Muscle layer of duodenum (tissue), 2 donors: ENCODE data around the gene TENT4A.
"Not testable (repeated sequence)": the region's sequence is repeated elsewhere in the genome, so short reads cannot be mapped to it uniquely, and the experiment has no call there.

Experiments
- H3K27ac ChIP-seq: one replicate; pipeline ENCODE4 v1.7.0; 2013; ENCODE audit warnings: mild to moderate bottlenecking, low read length
- H3K27me3 ChIP-seq: one replicate; pipeline ENCODE4 v1.7.0; 2013; ENCODE audit warnings: low read depth, mild to moderate bottlenecking, control low read depth, low read length
- H3K36me3 ChIP-seq, 2 donors: one replicate each; pipeline ENCODE4 v1.7.0; 2013; ENCODE audit warnings: low read length in 2 of 2, control low read depth in 1 of 2, mild to moderate bottlenecking in 1 of 2; ENCODE audit not compliant: insufficient read depth in 2 of 2, control insufficient read depth in 1 of 2
- H3K4me1 ChIP-seq, 2 donors: one replicate each; pipeline ENCODE4 v1.7.0; 2013; ENCODE audit warnings: low read length in 2 of 2, mild to moderate bottlenecking in 2 of 2, control low read depth in 1 of 2, moderate library complexity in 1 of 2; ENCODE audit not compliant: insufficient read depth in 2 of 2, control insufficient read depth in 1 of 2
- H3K4me3 ChIP-seq, 2 donors: one replicate each; pipeline ENCODE4 v1.7.0; 2013; ENCODE audit warnings: low read length in 2 of 2, low read depth in 1 of 2, mild to moderate bottlenecking in 1 of 2
- H3K9me3 ChIP-seq, 2 donors: one replicate each; pipeline ENCODE4 v1.7.0; 2013; ENCODE audit warnings: low read length in 2 of 2, control low read depth in 1 of 2, mild to moderate bottlenecking in 1 of 2; ENCODE audit not compliant: control insufficient read depth in 1 of 2
- donor health status: healthy.

Gene TENT4A

DNA sequence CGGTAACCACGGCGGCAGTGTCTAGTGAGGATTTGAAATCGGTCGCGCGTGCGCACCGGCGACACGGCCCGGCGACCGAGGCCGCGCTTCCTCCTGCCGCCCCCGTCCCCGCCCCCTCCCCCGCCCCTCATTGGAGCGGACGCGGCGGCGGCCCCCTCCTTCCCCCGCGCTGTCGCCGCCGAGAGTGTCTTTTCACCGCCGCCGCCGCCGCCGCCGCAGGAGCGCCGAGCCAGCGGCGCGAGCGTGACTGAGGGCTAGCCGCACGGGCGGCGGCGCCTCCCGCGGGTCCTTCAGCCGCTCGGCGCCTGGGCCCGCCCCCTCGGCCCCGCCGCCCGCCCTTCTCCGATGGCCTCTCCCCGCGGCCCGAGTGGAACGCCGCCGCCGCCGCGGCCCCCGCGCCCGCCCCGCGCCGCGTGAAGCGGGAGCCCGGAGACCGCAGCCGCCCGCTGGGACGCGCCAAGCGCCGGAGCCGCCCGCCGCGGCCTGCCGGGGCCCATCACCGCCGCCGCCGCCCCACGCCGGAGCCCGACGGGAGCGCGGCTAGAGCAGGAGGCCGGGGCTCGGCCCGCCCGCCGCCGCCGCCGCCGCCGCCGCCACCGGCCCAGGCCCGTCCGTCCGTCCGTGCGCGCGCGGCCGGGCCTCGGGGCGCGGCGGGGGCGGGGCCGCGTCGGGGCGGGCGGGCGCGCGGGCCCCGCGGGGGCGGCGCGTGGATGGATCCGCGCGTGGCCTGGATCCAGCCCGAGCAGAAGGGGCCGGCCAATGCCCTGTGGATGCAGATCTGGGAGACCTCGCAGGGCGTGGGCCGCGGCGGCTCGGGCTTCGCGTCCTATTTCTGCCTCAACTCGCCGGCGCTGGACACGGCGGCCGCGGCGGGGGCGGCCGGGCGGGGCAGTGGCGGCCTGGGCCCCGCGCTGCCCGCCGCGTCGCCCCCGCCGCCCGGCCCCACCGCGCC is at the start of gene TENT4A:
Gene TENT4A, plus strand, starts transcription at position 159 of the 952 bp plus-strand sequence. Its CDS starts 552 bp downstream, at position 711.
- H3K4me1 ChIP-seq, result peaks cover 26 to 43% of the 10 kb centered on the region in 2 donors
- H3K4me3 ChIP-seq, result peak within 1 kb of the TSS; percentile 72 to 80
- H3K9me3 ChIP-seq, result no peaks in the 10 kb centered on the region
- H3K36me3 ChIP-seq, result peaks cover 0 to 5% of the 10 kb centered on the region in 2 donors
- H3K27ac ChIP-seq, result peak within 1 kb of the TSS; percentile 83
- no peaks in the 10 kb centered on the region for H3K27me3 ChIP-seq

GRCh38 chr5:6666762-6667161 is 46.5 kb upstream of the TENT4A start:
- H3K4me1 ChIP-seq, result no peaks in the 10 kb centered on the region
- peaks cover 0 to 35% of the 10 kb centered on the region in 2 donors for H3K36me3 ChIP-seq
- H3K27me3 ChIP-seq, result no peaks in the 10 kb centered on the region
- H3K4me3 ChIP-seq, result no peak overlapping the region
- H3K27ac ChIP-seq, result no peak overlapping the region
- no peaks in the 10 kb centered on the region for H3K9me3 ChIP-seq

- H3K4me1 ChIP-seq, result no peaks in the 10 kb centered on the region
- no peaks in the 10 kb centered on the region for H3K27me3 ChIP-seq
- peaks cover 0 to 31% of the 10 kb centered on the region in 2 donors for H3K36me3 ChIP-seq
- no peaks in the 10 kb centered on the region for H3K9me3 ChIP-seq
- no peak overlapping the region for H3K27ac ChIP-seq
- no peak overlapping the region for H3K4me3 ChIP-seq
Measured at GRCh38 chr5:6667648-6668047, 45.6 kb upstream of the TENT4A start.

DNA sequence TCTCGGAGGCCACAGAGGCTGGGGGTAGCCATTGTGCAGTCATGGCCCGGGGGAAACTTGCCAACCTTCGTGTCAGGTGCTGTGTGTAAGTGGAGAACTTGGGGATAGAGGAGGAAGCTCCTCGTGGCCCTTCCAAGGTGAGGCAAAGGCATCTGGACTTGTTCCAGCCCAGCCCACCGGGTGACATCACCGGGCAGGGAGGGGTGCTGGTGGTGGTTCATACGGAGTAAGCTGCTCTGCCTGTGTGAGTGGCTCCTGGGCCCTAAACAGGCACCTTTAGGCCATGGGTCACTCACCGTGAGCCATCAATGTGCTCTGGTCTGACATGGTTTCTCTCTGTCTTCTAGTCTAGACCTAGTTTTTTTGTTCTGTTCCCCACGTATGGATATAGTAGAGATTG is 44.5 kb upstream of the TENT4A start:
- H3K36me3 ChIP-seq, result peaks cover 0 to 25% of the 10 kb centered on the region in 2 donors
- not testable (repeated sequence) for H3K27ac ChIP-seq, H3K4me3 ChIP-seq, H3K4me1 ChIP-seq, H3K9me3 ChIP-seq, H3K27me3 ChIP-seq

DNA sequence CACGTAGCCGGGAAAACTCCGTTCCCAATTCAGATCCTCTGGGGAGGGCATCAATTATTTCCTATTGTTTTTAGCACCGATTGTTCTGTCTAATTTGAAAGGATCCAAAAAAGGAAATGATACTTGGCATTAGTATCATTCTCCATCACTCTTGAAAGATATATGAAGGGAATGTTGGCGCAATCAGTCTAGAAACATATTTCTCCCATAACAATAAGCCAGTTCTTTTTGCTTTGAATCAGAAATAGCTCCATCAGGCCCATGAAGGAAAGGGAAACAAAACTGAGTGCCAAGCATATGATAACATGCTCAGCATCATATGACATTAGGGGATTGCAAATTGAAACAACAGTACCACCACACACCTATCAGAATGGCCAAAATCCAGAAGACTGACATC is 40.2 kb upstream of the TENT4A start:
- no peaks in the 10 kb centered on the region for H3K4me1 ChIP-seq
- no peaks in the 10 kb centered on the region for H3K27me3 ChIP-seq

GRCh38 chr5:6673963-6674362 is 39.3 kb upstream of the TENT4A start:
- no peak overlapping the region for H3K27ac ChIP-seq
- no peak overlapping the region for H3K4me3 ChIP-seq
- H3K9me3 ChIP-seq, result peaks cover 4 to 7% of the 10 kb centered on the region in 2 donors
- H3K36me3 ChIP-seq, result peaks cover 0 to 12% of the 10 kb centered on the region in 2 donors
- H3K27me3 ChIP-seq, result no peaks in the 10 kb centered on the region
- no peaks in the 10 kb centered on the region for H3K4me1 ChIP-seq

More for the DNA sequence above, 40.2 kb upstream of the TENT4A start:
- H3K36me3 ChIP-seq, result peaks cover 0 to 18% of the 10 kb centered on the region in 2 donors
- H3K4me3 ChIP-seq, result no peak overlapping the region
- no peak overlapping the region for H3K27ac ChIP-seq
- peaks cover 4 to 7% of the 10 kb centered on the region in 2 donors for H3K9me3 ChIP-seq

DNA sequence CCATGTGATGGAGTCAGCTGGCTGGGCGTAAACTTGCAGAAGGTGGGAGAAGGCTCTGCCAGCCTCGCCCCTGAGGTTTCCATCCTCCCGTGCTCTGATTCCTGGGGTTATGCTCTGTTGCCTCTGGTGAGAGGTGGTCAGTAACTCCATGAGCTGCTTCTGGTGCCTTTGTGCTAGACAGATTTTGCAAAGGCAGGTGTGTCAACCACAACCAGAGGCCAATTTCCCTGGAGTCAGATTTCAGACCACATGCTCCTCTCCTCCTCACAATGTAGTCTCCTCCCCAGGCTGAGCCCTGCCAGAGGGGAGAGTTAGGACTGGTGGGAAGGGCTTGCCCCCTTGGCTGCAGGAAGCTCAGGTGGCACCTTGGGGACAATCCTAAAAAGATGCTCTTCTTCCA is 38.8 kb upstream of the TENT4A start:
- no peaks in the 10 kb centered on the region for H3K4me1 ChIP-seq
- peaks cover 4 to 7% of the 10 kb centered on the region in 2 donors for H3K9me3 ChIP-seq
- no peak overlapping the region for H3K4me3 ChIP-seq
- H3K36me3 ChIP-seq, result peaks cover 0 to 12% of the 10 kb centered on the region in 2 donors
- no peak overlapping the region for H3K27ac ChIP-seq
- H3K27me3 ChIP-seq, result no peaks in the 10 kb centered on the region

DNA sequence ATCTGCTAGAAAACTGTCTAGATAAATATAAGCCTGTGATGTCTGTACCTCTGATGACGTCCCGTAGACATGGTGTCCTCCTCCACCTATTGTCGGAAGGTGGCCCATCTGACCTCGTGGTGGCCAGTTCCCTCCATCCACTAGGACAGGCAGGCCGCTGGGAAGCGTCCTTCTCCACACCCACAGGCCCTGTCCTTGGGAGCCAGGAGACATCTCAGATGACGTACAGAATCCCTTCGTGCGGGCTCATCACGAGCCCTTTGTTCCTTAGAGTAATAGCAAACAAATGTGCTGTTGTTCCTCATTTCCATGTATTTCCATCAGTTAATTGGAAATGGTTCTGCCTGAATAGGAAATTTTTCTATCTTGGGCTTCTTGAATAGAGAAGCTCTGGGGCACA is 38.3 kb upstream of the TENT4A start:
- Histone ChIP-seq H3K4me3 (no peak overlapping the region), H3K36me3 (peaks cover 0 to 8% of the 10 kb centered on the region in 2 donors), H3K9me3 (peaks cover 4 to 7% of the 10 kb centered on the region in 2 donors), H3K27me3 (no peaks in the 10 kb centered on the region), H3K27ac (no peak overlapping the region), H3K4me1 (no peaks in the 10 kb centered on the region)

DNA sequence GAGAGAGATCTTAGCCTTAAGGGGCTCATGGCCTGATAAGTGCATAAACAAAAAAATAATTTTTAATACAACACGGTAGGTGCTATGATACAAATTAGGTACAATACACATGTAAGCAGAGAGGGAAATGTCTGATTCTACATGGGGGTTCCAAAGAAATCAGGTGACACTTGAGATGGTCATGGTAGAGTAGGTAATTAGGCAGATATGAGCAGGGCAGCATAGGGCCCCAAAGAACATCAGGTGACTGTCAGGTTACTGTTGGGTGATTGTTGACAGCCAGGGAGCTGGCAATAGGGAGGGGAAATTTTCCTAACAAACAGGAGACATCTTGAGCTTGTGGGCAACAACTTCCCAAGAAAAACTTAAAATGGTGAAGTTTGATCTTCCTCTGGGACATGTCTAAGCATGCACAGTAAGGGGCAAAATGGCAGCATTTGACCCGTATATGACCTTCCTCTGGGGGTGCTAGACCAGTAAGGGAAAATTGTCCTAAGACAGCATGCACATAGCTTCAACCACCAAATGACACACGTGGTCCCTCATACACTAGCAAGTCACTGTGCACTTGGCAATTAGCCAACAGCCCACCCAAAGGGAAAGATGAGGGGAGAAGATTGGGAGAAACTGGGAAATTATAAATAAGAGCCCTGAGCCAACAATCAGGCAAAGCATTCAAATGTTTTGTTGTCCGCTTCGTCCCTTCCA is 37.3 kb upstream of the TENT4A start:
- H3K27ac ChIP-seq, result no peak overlapping the region
- no peak overlapping the region for H3K4me3 ChIP-seq
- H3K4me1 ChIP-seq, result no peaks in the 10 kb centered on the region
- H3K27me3 ChIP-seq, result no peaks in the 10 kb centered on the region
- H3K9me3 ChIP-seq, result peaks cover 4 to 7% of the 10 kb centered on the region in 2 donors
- no peaks in the 10 kb centered on the region for H3K36me3 ChIP-seq

- no peaks in the 10 kb centered on the region for H3K27me3 ChIP-seq
- no peak overlapping the region for H3K4me3 ChIP-seq
- no peaks in the 10 kb centered on the region for H3K36me3 ChIP-seq
- H3K9me3 ChIP-seq, result peaks cover 4 to 7% of the 10 kb centered on the region in 2 donors
- no peak overlapping the region for H3K27ac ChIP-seq
- H3K4me1 ChIP-seq, result no peaks in the 10 kb centered on the region
Measured at GRCh38 chr5:6676702-6677101, 36.5 kb upstream of the TENT4A start.

GRCh38 chr5:6678385-6678784 is 34.8 kb upstream of the TENT4A start:
- Histone ChIP-seq H3K9me3 (peaks cover 0 to under 1% of the 10 kb centered on the region in 2 donors), H3K27ac (no peak overlapping the region), H3K27me3 (no peaks in the 10 kb centered on the region), H3K36me3 (no peaks in the 10 kb centered on the region), H3K4me1 (no peaks in the 10 kb centered on the region), H3K4me3 (no peak overlapping the region)
